ENCODE data around the gene RABGAP1. TPM values are rescaled to one million over a fixed set of nuclear protein-coding genes. Genes with fewer than 3 reads are reported as not detected.

Gene RABGAP1
- total RNA-seq, 1 experiment from 2014 or later: 55.4 TPM

GRCh38 chr9:123040801-123041200, 100.0 kb downstream of the RABGAP1 start:
- Histone ChIP-seq H3K4me3 (ENCODE audit: low read depth, low read length) (no peak overlapping the region), H3K27me3 (replicated peaks; ENCODE audit: control insufficient read depth, insufficient read depth, low read length) (no peaks in the 10 kb centered on the region), H3K9me3 (no peaks in the 10 kb centered on the region), H3K36me3 (ENCODE audit: control insufficient read depth, insufficient read depth, low read length) (no peaks in the 10 kb centered on the region), H3K4me1 (no peaks in the 10 kb centered on the region)
- peaks cover 31% of the 10 kb centered on the region for H3K36me3 Mint-ChIP-seq (ENCODE audit: insufficient read depth, unreplicated experiment)
- CTCF ChIA-PET: no interaction called here
- H3K4me1 Mint-ChIP-seq (ENCODE audit: low read depth, unreplicated experiment): peaks cover 7% of the 10 kb centered on the region
- DNase-seq: no peak
- no peak overlapping the region for H3K4me3 Mint-ChIP-seq (ENCODE audit: unreplicated experiment)
- no TSS peak for BruUV-seq (replicated peaks)
- H3K27me3 Mint-ChIP-seq (ENCODE audit: insufficient read depth, unreplicated experiment): no peaks in the 10 kb centered on the region
- intact Hi-C loops (cut with micrococcal nuclease; ENCODE audit: unreplicated experiment): no loop called here
- no peaks in the 10 kb centered on the region for H3K9me3 Mint-ChIP-seq (ENCODE audit: unreplicated experiment)
- POLR2A ChIA-PET: no interaction called here
- TF ChIP-seq CTCF (IDR thresholded peaks at IDR 0.05; ENCODE audit: insufficient read depth in 1 of 2, low read depth in 1 of 2, low read length in 1 of 2, severe bottlenecking in 1 of 2, unreplicated experiment in 1 of 2): no peak
- H3K27ac Mint-ChIP-seq (ENCODE audit: unreplicated experiment): no peak overlapping the region

- Histone ChIP-seq H3K4me1 (peaks cover 6% of the 10 kb centered on the region; the same call in 1 of the 2 replicates), H3K36me3 (ENCODE audit: control insufficient read depth, insufficient read depth, low read length) (no peaks in the 10 kb centered on the region), H3K9me3 (no peaks in the 10 kb centered on the region), H3K27me3 (replicated peaks; ENCODE audit: control insufficient read depth, insufficient read depth, low read length) (no peaks in the 10 kb centered on the region), H3K4me3 (ENCODE audit: low read depth, low read length) (no peak overlapping the region)
- no peak for TF ChIP-seq CTCF (IDR thresholded peaks at IDR 0.05; ENCODE audit: insufficient read depth in 1 of 2, low read depth in 1 of 2, low read length in 1 of 2, severe bottlenecking in 1 of 2, unreplicated experiment in 1 of 2)
- H3K36me3 Mint-ChIP-seq (ENCODE audit: insufficient read depth, unreplicated experiment): peaks cover 29% of the 10 kb centered on the region
- BruUV-seq (replicated peaks): no TSS peak
- no peak overlapping the region for H3K4me3 Mint-ChIP-seq (ENCODE audit: unreplicated experiment)
- CTCF ChIA-PET: no interaction called here
- no peaks in the 10 kb centered on the region for H3K9me3 Mint-ChIP-seq (ENCODE audit: unreplicated experiment)
- POLR2A ChIA-PET: no interaction called here
- H3K27ac Mint-ChIP-seq (ENCODE audit: unreplicated experiment): no peak overlapping the region
- H3K27me3 Mint-ChIP-seq (ENCODE audit: insufficient read depth, unreplicated experiment): no peaks in the 10 kb centered on the region
- H3K4me1 Mint-ChIP-seq (ENCODE audit: low read depth, unreplicated experiment): peaks cover 7% of the 10 kb centered on the region
- intact Hi-C loops (cut with micrococcal nuclease; ENCODE audit: unreplicated experiment): no loop called here
- DNase-seq: no peak
Measured at GRCh38 chr9:123041489-123041888, 100.7 kb downstream of the RABGAP1 start.

GRCh38 chr9:123043081-123043939, 102.5 kb downstream of the RABGAP1 start:
- Histone ChIP-seq H3K27me3 (replicated peaks; ENCODE audit: control insufficient read depth, insufficient read depth, low read length) (no peaks in the 10 kb centered on the region), H3K4me1 (peaks cover 11% of the 10 kb centered on the region; the same call in 1 of the 2 replicates), H3K4me3 (ENCODE audit: low read depth, low read length) (no peak overlapping the region), H3K36me3 (ENCODE audit: control insufficient read depth, insufficient read depth, low read length) (no peaks in the 10 kb centered on the region), H3K9me3 (no peaks in the 10 kb centered on the region)
- H3K36me3 Mint-ChIP-seq (ENCODE audit: insufficient read depth, unreplicated experiment): peaks cover 23% of the 10 kb centered on the region
- intact Hi-C loops (cut with micrococcal nuclease; ENCODE audit: unreplicated experiment): no loop called here
- H3K27ac Mint-ChIP-seq (ENCODE audit: unreplicated experiment): no peak overlapping the region
- no peak for DNase-seq
- no peaks in the 10 kb centered on the region for H3K27me3 Mint-ChIP-seq (ENCODE audit: insufficient read depth, unreplicated experiment)
- H3K4me1 Mint-ChIP-seq (ENCODE audit: low read depth, unreplicated experiment): peaks cover 7% of the 10 kb centered on the region
- no TSS peak for BruUV-seq (replicated peaks)
- ChIA-PET POLR2A (no interaction called here), CTCF (no interaction called here)
- no peak for TF ChIP-seq CTCF (IDR thresholded peaks at IDR 0.05; ENCODE audit: insufficient read depth in 1 of 2, low read depth in 1 of 2, low read length in 1 of 2, severe bottlenecking in 1 of 2, unreplicated experiment in 1 of 2)
- H3K9me3 Mint-ChIP-seq (ENCODE audit: unreplicated experiment): no peaks in the 10 kb centered on the region
- no peak overlapping the region for H3K4me3 Mint-ChIP-seq (ENCODE audit: unreplicated experiment)
